Gastrocnemius medialis (tissue), 4 donors: ENCODE data around the gene LCAT.

Source experiments
- POLR2A ChIP-seq, 2 donors: fragments of 450-650 bp; IDR thresholded peaks; one replicate each; pipeline ENCODE4 v1.6.1; 2017; ENCODE audit warnings: antibody characterized with exemption in 2 of 2, mild to moderate bottlenecking in 2 of 2, moderate library complexity in 2 of 2
- TF ChIP-seq, protein P1 (sequence below), 5 experiments: fragments of 450-650 bp in 3 of 5; fragments of 200-600 bp in 2 of 5; sonication (generic) in 2 of 5; IDR thresholded peaks in 4 of 5; conservative IDR thresholded peaks in 1 of 5; 1 replicate in 4 of 5; 2 replicates in 1 of 5; pipeline ENCODE4 v1.5.1; 2016 to 2019; ENCODE audit warnings: antibody characterized with exemption in 5 of 5, mild to moderate bottlenecking in 3 of 5, moderate library complexity in 3 of 5

DNA sequence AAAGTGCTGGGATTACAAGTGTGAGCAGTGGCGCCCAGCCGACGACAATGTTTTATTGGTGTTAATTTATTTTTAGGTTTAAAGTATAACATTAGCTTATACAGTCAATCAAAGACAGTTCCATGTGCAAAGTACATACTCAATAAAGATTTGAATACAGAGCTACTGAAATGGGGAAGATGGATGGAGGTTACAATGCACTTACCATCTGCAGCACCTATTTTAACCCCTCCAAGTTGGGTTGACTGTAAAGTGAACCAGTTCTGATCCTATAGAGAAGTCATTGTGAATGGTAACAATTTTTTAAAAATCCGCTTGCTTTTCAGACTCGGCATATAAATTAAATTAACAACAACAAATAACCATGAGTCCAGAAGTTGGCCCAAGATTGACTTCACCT is 51.5 kb downstream of the LCAT start:
- TF ChIP-seq, protein P1, sequence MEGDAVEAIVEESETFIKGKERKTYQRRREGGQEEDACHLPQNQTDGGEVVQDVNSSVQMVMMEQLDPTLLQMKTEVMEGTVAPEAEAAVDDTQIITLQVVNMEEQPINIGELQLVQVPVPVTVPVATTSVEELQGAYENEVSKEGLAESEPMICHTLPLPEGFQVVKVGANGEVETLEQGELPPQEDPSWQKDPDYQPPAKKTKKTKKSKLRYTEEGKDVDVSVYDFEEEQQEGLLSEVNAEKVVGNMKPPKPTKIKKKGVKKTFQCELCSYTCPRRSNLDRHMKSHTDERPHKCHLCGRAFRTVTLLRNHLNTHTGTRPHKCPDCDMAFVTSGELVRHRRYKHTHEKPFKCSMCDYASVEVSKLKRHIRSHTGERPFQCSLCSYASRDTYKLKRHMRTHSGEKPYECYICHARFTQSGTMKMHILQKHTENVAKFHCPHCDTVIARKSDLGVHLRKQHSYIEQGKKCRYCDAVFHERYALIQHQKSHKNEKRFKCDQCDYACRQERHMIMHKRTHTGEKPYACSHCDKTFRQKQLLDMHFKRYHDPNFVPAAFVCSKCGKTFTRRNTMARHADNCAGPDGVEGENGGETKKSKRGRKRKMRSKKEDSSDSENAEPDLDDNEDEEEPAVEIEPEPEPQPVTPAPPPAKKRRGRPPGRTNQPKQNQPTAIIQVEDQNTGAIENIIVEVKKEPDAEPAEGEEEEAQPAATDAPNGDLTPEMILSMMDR (IDR thresholded peaks at IDR 0.05 in 4 of 5, conservative IDR thresholded peaks at IDR 0.05 in 1 of 5): no peak
- TF ChIP-seq POLR2A (IDR thresholded peaks at IDR 0.05): no peak
